ENCODE results near the gene DENND5A. TPM values are rescaled to one million over a fixed set of nuclear protein-coding genes. Genes with fewer than 3 reads are reported as not detected.

The DENND5A gene
- total and polyA plus RNA-seq, 10 of the 15 experiments (the other 5 are each of a cell fraction or from before 2014, with no cell fraction given), result 15.6 to 157 (median 85.1) TPM

- ChIA-PET SMC1A (ENCODE audit: uncharacterized antibody, unreplicated experiment) (interaction anchor here (1.2 to 1.8 kb wide), 2 partner anchors 21 to 56 kb away, joined by 5 to 6 read pairs; no protein-coding TSS in a partner anchor), CTCF (interaction anchor here (0.6 to 2.6 kb wide), 2 partner anchors 13 to 135 kb away, joined by 3 to 8 read pairs; no protein-coding TSS in a partner anchor), RAD21 (ENCODE audit: unreplicated experiment) (no interaction called here), POLR2A (no interaction called here)
- in situ Hi-C loops (cut with MboI), result no loop called here
- no peak overlapping the region for H3K9ac ChIP-seq (ENCODE audit: control insufficient read depth, insufficient read depth, low read length)
- intact Hi-C loops (cut with micrococcal nuclease; ENCODE audit: unreplicated experiment), result no loop called here
- H3K79me2 ChIP-seq (ENCODE audit: control insufficient read depth, insufficient read depth, low read length), result no peaks in the 10 kb centered on the region
- no peaks in the 10 kb centered on the region for H3K27me3 ChIP-seq (replicated peaks in 1 of 2; ENCODE audit: control insufficient read depth in 2 of 2, insufficient read depth in 2 of 2, low read length in 1 of 2)
- no TSS peak for BruUV-seq (replicated peaks)
- DNase-seq (ENCODE audit: low read depth, low spot score), result no peak
- no peak overlapping the region for H3K4me2 ChIP-seq (ENCODE audit: control insufficient read depth, insufficient read depth)
- no peaks in the 10 kb centered on the region for H4K20me1 ChIP-seq (ENCODE audit: control insufficient read depth, insufficient read depth)
- peaks cover 1 to 19% of the 10 kb centered on the region in 2 experiments for H3K36me3 ChIP-seq (ENCODE audit: control insufficient read depth in 2 of 2, insufficient read depth in 2 of 2, low read length in 1 of 2)
- 96% methylated on average over 1 of the region's 1 CpG for WGBS (ENCODE audit: insufficient coverage, insufficient replicate concordance, low lambda C conversion rate, missing lambda C conversion rate)
- no peaks in the 10 kb centered on the region for H3K4me1 ChIP-seq (ENCODE audit: control insufficient read depth, insufficient read depth, low read length)
- no peak overlapping the region for H2AFZ ChIP-seq (ENCODE audit: control insufficient read depth, low read depth, low read length)
- H3K27ac ChIP-seq (ENCODE audit: control insufficient read depth, insufficient read depth), result no peak overlapping the region
- no peak for ATAC-seq
- no peak for FAIRE-seq
- H3K4me3 ChIP-seq, result no peak overlapping the region
- no peaks in the 10 kb centered on the region for H3K9me3 ChIP-seq (replicated peaks; ENCODE audit: control insufficient read depth, insufficient read depth, low read length)
- TF ChIP-seq, protein P1, sequence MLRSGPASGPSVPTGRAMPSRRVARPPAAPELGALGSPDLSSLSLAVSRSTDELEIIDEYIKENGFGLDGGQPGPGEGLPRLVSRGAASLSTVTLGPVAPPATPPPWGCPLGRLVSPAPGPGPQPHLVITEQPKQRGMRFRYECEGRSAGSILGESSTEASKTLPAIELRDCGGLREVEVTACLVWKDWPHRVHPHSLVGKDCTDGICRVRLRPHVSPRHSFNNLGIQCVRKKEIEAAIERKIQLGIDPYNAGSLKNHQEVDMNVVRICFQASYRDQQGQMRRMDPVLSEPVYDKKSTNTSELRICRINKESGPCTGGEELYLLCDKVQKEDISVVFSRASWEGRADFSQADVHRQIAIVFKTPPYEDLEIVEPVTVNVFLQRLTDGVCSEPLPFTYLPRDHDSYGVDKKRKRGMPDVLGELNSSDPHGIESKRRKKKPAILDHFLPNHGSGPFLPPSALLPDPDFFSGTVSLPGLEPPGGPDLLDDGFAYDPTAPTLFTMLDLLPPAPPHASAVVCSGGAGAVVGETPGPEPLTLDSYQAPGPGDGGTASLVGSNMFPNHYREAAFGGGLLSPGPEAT (IDR thresholded peaks at IDR 0.05; ENCODE audit: low read depth), result no peak
- TF ChIP-seq ZNF207 (IDR thresholded peaks at IDR 0.05; ENCODE audit: borderline replicate concordance) (no peak), FOS (IDR thresholded peaks at IDR 0.05; ENCODE audit: borderline replicate concordance, extremely low read depth, insufficient read length) (no peak), RCOR1 (conservative IDR thresholded peaks at IDR 0.05; ENCODE audit: low read depth, low read length) (no peak), NKRF (conservative IDR thresholded peaks at IDR 0.05) (no peak), LARP7 (IDR thresholded peaks at IDR 0.05) (no peak), EED (IDR thresholded peaks at IDR 0.05; ENCODE audit: low read depth) (no peak), IKZF2 (IDR thresholded peaks at IDR 0.05) (no peak), SIX5 (IDR thresholded peaks at IDR 0.05; ENCODE audit: low read depth, low read length, severe bottlenecking) (no peak), NR2C2 (IDR thresholded peaks at IDR 0.05; ENCODE audit: borderline replicate concordance, control insufficient read depth, insufficient read length, low read depth) (no peak), STAT1 (conservative IDR thresholded peaks at IDR 0.05) (no peak), CBX5 (IDR thresholded peaks at IDR 0.05; ENCODE audit: low read depth) (no peak), CEBPZ (IDR thresholded peaks at IDR 0.05; ENCODE audit: low read depth, low read length) (no peak), CREM (IDR thresholded peaks at IDR 0.05; ENCODE audit: low read depth) (no peak)
- TF ChIP-seq, protein P2, sequence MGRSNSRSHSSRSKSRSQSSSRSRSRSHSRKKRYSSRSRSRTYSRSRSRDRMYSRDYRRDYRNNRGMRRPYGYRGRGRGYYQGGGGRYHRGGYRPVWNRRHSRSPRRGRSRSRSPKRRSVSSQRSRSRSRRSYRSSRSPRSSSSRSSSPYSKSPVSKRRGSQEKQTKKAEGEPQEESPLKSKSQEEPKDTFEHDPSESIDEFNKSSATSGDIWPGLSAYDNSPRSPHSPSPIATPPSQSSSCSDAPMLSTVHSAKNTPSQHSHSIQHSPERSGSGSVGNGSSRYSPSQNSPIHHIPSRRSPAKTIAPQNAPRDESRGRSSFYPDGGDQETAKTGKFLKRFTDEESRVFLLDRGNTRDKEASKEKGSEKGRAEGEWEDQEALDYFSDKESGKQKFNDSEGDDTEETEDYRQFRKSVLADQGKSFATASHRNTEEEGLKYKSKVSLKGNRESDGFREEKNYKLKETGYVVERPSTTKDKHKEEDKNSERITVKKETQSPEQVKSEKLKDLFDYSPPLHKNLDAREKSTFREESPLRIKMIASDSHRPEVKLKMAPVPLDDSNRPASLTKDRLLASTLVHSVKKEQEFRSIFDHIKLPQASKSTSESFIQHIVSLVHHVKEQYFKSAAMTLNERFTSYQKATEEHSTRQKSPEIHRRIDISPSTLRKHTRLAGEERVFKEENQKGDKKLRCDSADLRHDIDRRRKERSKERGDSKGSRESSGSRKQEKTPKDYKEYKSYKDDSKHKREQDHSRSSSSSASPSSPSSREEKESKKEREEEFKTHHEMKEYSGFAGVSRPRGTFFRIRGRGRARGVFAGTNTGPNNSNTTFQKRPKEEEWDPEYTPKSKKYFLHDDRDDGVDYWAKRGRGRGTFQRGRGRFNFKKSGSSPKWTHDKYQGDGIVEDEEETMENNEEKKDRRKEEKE (IDR thresholded peaks at IDR 0.05), result no peak
Measured at GRCh38 chr11:9150926-9151325, 114.2 kb downstream of the DENND5A start.
